Measurements from ENCODE around the gene CCNQ.

DNA sequence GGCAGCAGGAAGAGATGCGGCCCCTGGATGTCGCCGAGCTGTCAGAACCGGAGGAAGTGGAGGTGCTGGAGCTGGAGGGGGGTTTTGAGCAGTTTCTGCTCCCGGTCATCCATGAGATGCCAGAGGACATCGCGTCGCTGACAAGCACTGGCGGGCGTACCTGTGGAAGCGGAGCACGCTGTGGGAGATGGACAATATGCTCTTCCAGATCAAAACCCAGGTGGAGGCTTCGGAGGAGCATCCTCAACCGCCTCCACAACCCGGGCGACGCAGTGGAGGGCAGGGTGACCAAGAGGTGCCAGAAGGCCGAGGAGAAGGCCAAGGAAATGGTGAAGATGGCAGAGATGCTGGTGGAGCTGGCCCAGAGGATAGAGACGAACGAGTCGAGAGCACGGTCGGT lies 7.6 kb upstream of the CCNQ start:
- TF ChIP-seq EZH2 (IDR thresholded peaks at IDR 0.05; ENCODE audit: borderline replicate concordance, low read depth, low read length, severe bottlenecking) = no peak
- TF ChIP-seq, protein P1, sequence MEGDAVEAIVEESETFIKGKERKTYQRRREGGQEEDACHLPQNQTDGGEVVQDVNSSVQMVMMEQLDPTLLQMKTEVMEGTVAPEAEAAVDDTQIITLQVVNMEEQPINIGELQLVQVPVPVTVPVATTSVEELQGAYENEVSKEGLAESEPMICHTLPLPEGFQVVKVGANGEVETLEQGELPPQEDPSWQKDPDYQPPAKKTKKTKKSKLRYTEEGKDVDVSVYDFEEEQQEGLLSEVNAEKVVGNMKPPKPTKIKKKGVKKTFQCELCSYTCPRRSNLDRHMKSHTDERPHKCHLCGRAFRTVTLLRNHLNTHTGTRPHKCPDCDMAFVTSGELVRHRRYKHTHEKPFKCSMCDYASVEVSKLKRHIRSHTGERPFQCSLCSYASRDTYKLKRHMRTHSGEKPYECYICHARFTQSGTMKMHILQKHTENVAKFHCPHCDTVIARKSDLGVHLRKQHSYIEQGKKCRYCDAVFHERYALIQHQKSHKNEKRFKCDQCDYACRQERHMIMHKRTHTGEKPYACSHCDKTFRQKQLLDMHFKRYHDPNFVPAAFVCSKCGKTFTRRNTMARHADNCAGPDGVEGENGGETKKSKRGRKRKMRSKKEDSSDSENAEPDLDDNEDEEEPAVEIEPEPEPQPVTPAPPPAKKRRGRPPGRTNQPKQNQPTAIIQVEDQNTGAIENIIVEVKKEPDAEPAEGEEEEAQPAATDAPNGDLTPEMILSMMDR (IDR thresholded peaks at IDR 0.05; ENCODE audit: borderline replicate concordance, extremely low read depth, low read length, poor library complexity, severe bottlenecking) = no peak
